ENCODE results near the gene CATSPER1.
"Not testable (repeated sequence)": the region's sequence is repeated elsewhere in the genome, so short reads cannot be mapped to it uniquely, and the experiment has no call there.

CATSPER1 gene

DNA sequence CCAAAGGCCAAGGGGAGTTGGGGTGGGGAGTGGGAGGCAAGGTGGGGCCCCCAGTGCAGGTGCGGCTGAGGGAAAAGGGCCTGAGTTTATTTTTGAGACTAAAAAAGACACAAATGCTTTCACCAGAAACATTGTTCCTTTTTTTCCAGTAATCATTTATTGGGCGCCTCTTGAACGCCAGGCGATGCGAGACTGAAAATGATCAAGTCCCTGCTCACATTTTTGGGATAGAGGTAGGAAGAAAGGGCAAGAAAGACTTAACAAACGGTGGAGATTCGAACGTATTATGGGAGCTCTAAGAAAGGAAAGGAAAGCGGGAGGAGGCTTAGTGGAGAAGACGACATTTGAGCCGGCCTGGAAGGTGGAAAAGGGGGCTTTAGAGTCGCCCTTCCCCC is 25.1 kb upstream of the CATSPER1 start:
- DNase-seq: no peak

DNA sequence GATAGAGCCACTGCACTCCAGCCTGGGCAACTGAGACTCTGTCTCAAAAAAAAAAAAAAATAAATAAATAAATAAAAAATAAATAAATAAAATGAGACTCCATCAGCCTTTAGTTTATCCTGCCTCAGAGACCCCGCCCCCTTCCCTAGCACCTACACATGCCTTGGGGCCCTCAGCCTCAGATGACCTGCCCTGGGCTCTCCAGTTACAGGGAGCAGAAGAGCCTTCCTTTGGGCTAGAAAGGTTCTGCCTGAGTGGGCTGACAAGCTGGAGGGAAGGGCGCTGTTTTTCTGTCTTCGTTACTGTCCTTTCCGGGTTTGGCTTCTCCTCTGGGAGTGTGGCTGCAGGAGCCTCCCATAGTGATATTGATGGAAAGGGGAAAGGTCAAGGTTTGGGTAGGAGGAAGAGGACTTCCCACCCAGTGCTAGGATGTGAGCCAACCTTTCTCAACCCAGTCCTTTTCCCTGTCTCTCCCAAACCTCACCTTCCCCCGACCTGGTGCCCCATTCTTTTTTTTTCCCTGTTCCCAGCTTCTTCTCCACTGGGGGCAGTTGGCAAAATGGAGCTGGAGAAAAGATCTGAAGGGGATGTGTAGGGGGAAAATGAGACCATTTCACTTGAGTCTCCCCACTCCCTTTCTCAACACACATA is 24.4 kb upstream of the CATSPER1 start:
- DNase-seq: no peak

DNA sequence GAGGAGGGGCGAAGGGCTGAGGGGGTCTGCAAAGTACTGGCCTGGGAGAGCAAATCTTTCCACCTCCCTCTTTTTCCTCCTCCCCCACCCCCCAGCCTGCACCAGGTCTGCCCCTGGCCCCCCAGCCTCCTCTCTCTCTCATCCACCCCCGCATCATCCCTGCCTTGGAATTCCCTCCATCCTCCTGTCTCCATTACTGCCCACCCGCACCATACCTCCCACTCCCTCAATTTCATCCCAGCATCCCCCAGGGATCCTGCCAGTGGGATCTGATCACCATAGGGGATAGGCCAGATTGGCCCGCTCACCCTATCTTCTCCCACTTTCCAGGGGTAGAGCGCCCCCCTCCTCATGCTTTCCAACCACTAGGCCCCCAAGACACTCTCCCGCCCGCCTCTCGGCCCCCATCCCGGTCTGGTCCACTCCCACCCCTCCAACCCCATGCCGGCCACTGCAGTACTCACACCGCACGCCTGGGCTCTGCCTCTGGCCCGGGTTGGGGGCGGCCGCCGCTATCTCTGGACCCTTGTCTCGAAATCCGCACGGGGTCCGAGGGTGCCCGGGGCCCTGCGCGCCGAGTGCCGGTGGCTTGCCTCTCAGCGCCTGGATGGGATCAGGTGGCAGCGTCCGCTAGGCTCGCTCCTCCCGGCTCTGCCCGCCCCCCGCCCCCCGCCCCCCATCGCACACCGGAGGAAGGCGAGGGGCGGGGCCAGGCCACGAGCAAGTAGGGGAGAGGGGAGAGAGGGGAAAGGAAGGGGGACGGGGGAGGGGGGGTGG is 22.5 kb upstream of the CATSPER1 start, which contains the start of gene GAL3ST3:
Gene GAL3ST3 (minus strand): TSS at position 615 of the 777 bp plus-strand sequence. CDS start 3,746 bp downstream, outside the sequence.
- no peak for DNase-seq

DNA sequence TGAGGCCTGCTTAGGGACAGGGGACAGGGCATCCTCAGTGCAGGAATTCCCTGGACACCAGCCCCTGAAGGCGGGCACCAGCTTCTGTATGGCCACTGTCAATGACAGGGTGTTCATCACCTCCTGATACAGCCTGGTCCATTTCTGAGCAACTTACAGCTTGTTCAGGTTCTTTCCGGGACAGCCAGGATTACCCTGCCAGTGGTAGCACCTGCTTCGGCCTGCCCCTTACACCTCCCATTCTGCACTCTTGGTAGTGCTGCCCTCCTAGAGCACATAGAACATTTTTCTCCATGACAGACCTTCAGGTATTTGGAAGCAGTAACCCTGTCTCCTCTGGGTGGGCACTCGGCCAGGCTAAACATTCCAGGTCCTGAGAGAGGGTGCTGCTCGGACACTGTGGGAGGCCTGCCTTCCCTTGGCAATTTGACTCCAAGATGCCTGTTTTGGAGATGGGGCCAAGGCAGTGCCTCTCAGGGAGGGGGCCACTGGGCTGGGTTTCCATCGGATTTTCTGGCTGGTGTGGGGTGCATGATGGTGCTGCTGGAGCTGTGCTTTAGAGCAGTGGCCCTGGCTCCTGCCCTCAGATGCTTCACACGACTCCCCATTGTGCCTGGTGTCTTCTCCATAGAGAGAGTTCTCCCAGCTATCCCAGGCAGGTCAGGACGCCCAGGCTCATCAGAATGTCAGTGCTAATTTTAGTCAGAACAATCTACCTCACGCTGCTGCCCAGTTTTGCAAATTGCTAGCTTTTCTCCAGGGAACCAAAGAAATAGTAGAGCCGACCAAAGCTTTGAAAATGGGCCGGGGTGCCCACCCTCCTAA is 21.5 kb upstream of the CATSPER1 start:
- DNase-seq: no peak

DNA sequence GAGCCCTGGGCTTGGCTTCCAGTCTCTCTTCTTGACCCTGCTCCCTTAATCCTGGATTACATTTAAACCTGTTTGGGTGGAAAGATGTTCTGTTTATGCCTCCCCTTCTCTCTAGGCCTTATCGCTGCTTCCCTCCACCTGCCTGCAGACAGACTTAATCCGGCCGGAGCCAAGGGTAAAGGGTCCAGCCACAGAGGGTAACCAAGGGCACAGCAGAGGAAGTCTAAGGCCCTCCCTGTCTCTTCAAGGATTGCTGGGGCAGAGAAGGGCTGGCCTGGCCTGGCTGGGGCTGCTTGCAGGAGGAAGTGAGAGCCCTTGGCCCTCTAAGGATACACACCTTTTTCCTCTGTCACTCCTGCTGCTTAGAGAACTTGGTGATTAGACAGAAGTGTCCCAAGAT is 20.6 kb upstream of the CATSPER1 start:
- no peak for DNase-seq

DNA sequence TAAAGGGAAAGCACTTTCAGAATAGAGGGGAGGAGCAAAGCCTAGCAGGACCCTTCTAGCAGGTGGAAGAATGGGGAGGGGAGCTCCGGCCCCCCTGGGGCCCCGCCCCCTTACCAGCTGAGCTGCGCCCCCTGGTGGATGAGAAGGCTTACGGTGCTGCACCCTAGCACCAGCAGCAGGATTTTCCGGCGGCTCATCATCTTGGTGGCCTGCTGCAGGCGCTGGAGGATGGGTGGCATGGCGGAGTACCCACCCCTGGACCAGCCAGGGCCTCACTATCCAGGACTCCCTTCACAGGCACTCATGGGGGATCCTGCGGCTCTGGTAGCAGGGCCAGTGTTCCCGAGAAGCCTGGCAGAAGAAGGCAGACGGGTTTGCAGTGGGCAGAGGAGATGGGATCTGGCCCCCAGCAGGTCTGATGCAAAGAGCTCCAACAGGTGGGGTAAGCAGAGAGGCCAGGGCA is 18.9 kb upstream of the CATSPER1 start:
- DNase-seq: peak; percentile 87

DNA sequence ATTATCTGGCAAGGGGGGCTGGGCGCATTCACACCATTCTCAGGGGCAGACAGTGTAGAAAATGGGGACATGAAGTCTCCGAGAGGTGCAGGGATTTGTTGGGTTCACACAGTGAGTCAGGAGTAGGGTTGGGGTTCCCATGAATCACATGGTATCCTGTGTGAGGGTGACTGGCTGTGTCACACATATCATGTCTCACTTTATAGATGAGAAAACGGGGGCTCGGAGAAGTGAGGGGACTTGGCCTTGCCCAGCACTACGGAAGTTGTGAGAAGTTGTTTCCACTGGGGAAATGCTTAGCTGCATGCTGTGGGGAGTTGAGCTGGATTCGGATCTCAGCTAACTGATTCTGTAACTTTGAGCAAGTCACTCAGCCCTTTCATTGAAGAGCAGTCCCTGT is 18.5 kb upstream of the CATSPER1 start:
- peak; percentile 28 for DNase-seq

DNA sequence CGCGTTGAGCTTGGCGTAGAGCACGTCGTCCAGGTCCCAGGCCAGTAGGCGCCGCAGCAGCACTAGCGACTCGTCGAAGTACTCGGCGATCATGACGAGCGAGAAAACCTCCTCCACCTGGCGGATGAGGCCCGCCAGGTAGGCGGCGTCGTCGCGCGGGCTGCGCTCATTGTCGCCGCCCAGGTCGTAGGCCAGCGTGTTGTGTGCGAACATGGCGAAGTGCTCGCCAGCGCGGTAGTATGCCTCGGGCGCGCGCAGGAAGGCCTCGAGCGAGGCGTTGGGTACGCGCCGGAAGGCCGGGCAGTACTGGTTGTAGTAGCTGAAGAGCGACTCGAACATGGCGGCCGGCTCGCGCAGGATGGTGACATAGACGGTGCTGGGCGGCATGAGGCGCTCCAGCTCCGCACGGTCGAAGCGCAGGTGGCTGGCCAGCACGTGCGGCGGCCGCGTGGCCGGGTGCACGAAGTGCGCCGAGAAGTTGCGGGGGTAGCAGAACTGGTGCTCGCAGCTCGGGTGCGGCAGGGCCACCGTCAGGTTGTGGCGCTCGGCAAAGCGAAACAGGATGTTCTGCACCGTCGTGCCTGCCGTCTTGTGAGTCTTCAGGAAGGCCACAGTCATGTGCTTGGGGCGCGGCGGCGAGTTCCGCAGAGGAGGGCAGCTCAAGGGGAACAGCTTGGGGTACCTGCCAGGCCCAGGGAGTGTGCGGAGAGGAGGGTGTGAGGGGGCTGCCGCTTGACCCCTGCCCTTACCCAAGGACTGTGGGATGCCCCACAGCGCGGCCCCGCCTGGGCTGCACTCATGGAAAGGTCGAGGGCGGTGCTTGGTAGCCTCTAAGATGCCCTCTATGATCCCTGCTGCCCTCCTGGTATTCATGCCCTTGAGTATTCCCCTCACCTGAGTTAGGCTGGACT is 17.0 kb upstream of the CATSPER1 start:
- no peak for DNase-seq

DNA sequence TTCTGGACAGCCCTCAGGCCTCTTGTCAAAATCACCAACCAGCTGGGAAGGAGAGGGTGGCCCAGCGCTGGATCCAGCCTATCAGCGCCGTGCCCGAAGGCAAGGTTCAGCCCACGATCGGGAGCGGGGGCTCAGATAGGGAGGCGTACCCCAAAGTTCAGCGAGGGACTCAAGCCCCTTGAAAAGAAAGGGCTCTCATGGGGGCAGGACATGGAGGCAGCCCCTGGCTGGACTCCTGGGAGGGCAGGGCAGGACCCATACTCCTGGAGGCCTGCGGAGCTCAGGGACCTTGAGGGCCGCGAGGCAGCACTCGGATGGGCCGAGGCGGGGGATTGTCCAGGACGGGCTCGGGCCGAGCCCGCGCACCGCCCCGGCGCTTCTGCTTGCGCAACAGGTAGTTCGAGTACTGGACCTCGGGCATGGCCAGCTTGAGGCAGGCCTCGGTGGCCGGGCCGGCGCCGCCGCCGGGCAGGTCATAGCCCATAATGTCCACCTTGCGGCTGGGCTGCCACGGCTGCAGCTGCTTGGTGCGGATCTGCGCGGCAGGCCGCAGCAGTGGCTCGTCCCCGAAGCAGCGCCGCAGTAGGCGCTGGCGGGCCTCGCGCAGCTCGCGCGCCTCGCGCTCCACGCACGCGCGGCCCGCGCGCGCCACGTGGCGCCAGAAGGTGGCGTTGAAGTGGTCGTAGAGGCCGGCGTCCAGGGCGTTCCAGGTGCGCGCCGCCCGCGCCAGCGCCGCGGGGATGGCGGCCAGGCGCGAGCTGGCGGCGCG is 16.1 kb upstream of the CATSPER1 start:
- DNase-seq: no peak

DNA sequence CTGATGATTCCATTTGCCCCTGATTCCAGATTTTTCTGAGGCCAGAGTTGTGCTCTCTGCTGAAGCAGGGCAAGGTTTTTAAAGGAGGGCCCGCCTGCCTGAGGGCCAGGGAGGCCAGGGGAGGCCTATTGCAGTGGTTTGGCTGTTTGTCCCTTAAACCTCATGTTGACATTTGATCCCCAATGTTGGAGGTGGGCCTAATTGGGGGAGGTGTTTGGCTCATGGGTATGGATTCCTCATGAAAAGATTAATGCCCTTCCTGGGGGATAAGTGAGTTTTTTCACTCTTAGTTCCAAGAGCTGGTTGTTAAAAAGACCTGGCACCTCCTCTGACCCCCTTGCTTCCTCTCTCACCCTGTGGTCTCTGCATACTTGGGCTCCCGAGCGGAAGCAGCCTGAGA is 13.5 kb upstream of the CATSPER1 start:
- no peak for DNase-seq

DNA sequence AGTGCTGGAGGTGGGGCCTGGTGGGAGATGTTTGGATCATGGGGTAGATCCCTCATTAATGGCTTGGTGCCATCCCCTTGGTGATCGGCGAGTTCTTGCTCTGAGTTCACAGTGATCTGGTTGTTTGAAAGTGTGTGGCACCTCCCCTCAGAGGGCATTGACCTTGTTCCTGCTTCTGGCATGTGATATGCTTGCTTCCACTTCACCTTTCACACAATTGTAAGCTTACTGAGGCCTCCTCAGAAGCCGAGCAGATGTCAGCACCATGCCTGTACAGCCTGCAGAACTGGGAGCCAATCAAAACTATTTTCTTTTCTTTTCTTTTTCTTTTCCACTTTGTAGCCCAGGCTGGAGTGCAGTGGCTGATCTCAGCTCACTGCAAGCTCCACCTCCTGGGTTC is 11.0 kb upstream of the CATSPER1 start:
- DNase-seq: no peak

DNA sequence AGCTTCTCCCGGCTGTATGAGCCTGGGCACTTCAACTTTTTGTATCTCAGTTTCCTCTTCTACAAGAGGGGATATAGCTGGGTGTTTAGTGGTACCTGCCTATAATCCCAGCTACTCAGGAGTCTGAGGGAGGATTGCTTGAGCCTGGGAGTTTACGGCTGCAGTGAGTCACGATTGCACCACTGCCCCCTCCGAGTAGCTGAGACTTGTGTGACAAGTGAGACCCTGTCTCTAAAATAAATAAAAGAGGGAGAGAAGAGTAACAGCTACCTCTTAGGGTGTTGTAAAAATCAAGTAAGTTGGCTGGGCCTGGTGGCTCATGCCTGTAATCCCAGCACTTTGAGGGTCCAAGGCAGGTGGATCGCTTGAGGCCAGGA is 10.0 kb upstream of the CATSPER1 start:
- no peak for DNase-seq

DNA sequence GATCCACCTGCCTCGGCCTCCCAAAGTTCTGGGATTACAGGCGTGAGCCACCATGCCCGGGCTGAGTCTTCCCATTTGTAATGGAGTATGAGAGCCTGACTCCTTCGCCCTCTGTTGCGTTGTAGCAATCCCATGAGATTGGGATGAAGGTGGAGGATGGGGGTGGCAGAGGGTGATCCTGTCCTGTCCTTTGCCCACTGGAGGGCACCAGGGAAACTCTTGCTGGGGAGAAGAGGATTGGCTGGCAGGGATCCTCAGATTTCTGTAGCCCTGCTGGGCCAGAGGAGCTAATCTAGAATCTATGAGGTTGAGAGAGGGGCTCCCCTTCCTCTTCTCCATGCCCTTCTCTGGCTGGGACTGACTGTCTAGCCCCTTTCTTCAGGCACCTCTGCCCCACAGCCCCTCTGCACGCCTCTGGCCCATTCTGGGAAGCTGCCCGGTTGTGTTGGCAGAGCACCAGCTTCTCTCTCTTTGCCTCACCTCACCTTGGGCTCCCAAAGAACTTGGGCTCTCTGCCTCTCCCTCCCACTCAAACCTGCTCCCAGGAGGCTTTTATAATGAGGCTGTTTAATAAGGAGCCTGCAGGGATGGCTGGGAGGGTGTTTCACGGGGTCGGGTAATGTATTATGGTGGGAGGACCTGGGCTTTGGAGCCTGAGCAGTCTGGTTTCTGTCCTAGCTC is 9.5 kb upstream of the CATSPER1 start:
- DNase-seq: no peak

DNA sequence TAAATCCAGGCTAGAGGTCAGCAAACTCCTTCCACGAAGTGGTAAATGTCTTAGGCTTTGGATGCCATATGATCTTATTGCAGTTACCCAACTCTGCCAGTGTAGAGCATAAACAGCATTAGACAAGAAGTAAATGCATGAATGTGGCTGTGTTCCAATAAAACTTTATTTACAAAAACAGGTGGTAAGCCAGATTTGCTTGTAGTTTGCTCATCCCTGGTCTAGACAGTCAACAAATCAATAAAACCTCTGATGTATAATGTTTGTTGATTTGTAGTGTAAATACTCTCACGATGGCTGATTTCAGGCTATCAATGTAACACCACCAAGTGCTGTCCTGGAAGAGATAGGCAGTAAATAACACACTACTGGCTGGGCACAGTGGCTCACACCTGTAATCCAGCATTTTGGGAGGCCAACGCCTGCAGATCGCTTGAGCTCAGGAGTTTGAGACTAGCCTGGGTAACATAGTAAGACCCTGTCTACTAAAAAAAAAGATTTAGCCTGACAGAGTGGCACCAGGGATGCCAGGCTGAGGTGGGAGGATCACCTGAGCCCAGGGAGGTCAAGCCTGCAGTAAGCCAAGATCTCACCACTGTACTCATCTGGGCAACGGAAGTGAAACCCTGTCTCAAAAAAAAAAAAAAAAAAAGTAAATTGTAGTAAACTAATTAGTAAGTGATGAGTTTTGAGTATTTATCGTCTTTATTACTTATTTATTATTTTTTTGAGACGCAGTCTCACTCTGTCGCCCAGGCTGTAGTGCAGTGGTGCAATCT is 6.9 kb upstream of the CATSPER1 start:
- DNase-seq: no peak

DNA sequence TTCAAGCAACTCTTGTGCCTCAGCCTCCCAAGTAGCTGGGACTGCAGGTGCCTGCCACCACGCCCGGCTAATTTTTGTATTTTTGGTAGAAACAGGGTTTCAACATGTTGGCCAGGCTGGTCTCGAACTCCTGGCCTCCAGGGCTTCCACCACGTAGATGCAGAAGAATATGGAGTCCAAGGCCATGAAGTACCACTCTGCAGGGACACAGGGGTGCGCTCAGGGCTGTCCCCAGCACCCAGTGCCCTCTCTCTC is 3.2 kb downstream of the CATSPER1 start:
- not testable (repeated sequence) for DNase-seq

DNA sequence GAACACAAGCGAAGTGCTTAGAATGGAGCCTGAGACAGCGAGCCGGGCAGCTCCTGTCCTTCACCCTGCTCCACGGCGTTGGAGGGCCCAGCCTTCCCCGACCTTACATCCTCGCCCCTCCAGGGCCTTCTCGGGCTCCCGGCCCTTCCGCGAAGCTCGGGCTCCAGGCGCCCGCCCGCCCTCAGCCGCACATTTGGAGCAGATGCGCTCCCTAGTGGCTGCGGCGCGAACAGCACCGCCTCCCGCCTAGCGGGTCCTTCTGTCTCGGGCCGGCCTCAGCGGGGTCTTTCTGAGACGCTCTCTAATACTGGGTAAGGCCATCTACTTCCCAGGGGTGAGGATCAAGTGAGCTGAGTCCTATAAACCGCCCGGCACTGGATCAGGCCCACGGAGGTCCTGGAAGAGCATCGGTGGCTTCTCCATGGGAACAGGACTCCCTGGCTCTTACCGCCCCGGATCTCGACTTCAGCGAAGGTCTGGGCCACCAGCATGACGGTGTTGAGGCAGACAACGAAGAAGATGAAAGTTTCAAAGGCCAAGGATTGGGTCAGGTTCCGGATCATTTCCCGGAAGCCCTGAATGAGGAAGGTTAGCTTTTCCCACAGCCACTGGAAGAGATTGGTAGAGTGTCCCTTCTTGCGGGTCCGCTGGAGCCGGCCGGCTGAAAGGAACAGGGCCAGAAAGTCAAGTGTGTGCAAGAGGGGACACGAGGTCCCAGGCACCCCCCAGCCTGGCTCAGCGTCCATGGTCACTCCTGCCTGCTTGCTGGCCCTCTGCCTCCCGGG is 3.7 kb downstream of the CATSPER1 start:
- peak; percentile 80 for DNase-seq

DNA sequence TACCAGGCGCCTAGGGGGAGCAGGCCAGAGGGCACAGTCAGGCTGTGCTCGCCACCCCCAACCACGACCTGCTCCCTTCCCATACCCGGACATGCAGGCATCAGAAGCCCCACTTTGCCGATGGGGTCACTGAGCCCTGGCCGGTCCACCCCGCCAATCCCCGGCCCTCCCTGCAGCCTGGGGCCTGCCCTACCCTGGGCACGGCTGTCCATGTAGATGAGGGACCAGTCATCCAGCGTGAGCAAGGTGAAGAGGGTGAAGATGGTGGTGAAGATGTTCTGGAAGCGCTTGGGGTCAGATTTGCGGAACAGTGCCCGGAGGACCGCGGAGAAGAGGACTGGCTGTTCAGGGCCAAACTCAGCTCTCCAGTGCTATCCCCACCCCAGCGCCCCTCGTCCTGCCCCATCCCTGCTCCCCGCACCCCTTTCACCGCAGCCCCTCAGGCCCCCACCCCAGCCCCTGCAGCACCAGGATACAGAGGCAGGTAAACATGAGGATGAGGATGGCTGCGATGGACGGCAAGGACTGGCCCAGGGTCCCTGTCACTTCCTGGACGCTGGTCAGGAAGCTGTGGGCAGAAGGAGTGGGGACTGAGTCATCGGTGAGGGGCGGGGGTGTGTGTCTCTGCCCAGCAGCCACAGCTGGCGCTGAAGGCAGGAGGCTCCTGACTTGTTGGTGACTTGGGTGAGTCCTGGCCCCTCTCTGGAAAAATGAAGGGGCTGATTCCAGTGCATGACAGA is 5.5 kb downstream of the CATSPER1 start:
- peak; percentile 63 for DNase-seq

DNA sequence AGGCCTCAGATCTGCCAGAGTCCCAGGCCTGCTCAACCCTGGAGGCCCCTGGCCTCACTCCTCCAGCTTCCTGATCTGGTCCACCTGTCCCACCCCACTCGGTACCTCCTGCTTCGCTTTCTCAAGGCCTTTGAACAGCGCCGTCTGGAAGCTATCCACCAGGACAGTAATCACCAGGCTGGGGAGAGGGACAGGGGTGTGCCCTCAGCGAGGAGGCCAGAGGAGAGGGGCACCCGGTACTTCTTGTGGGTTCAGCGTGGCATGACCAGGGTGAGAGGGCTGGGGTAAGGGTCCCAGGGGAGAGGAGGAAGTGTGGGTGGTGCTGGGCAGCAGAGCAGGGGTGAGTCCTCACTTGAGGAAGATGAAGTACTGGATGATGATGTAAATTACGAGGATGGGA is 6.1 kb downstream of the CATSPER1 start:
- DNase-seq: no peak

DNA sequence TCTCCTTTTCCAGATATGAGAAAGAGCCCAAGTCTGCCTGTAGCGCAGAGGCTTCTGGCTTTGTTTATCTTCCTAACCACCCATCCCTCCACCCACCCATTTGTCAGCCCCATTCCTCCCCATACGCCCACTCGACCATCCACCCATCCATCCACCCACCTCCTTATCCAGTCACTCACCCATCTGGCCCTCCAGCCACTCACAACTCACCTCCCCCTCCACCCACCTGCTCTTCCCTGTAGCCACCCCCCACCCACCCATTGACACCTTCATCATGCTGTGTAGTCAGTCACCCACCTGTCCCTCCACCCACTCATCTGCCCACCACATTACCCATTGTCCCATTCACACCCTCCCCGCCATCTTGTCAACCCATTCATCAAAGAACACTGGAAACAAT is 9.0 kb downstream of the CATSPER1 start:
- DNase-seq: no peak

All from activated CD4-positive, alpha-beta T cell treated with anti-CD3 and anti-CD28 coated beads, Interleukin-10, Interleukin-2, amounts not matched to agents 100 ng/mL and 50 ng/mL, durations not matched to agents 16 hours and 8 hours (primary cell).